Measurements from ENCODE around the gene YTHDC2. TPM values are rescaled to one million over a fixed set of nuclear protein-coding genes. Genes with fewer than 3 reads are reported as not detected.

The YTHDC2 gene
- total RNA-seq = 10 to 100 TPM; 25.6 to 27.4 TPM
- 20.9 TPM for polyA plus RNA-seq (2013, experiment 1 of 2)
- 18.3 TPM for polyA plus RNA-seq (2013, experiment 2 of 2)
- long read RNA-seq, experiment 1, partial matches to known transcripts = 8 of 10 reads
- long read RNA-seq, experiment 1, other reads (novel, unspliced or antisense) = 2 of 10 reads
- long read RNA-seq, experiment 2, full-length matches to known transcripts = 10 of 32 reads
- long read RNA-seq, experiment 2, partial matches to known transcripts = 10 of 32 reads
- long read RNA-seq, experiment 2, other reads (novel, unspliced or antisense) = 12 of 32 reads
- long read RNA-seq, experiment 3, full-length matches to known transcripts = 13 of 55 reads
- long read RNA-seq, experiment 3, partial matches to known transcripts = 35 of 55 reads
- long read RNA-seq, experiment 3, other reads (novel, unspliced or antisense) = 7 of 55 reads
- long read RNA-seq, experiment 4 = 0 reads

- Histone ChIP-seq H3K27me3 (ENCODE audit: control insufficient read depth, insufficient read depth, low read length, poor library complexity, severe bottlenecking) (peaks cover 4% of the 10 kb centered on the region), H3K9me3 (ENCODE audit: control insufficient read depth, low read length) (no peaks in the 10 kb centered on the region), H3K4me1 (ENCODE audit: control insufficient read depth, insufficient read depth, low read length) (no peaks in the 10 kb centered on the region), H3K36me3 (ENCODE audit: control insufficient read depth, insufficient read depth, low read length) (peaks cover 13% of the 10 kb centered on the region), H3K4me3 (ENCODE audit: low read length) (peak within 1 kb of the TSS; percentile 87), H3K9ac (ENCODE audit: extremely low read depth, low read length, poor library complexity, severe bottlenecking) (peak within 1 kb of the TSS; percentile 91), H3K27ac (ENCODE audit: low read depth, low read length) (peak within 1 kb of the TSS; percentile 87)
- WGBS, 2 experiments (ENCODE audit: insufficient coverage in 1 of 2, insufficient read length in 1 of 2) = 1 to 4% methylated on average over 28 to 72 of the region's 72 CpGs
- TF ChIP-seq CTCF (conservative IDR thresholded peaks at IDR 0.05) = peak; percentile 79
- DNase-seq = peak; percentile 96
- peaks cover 15% of the 10 kb centered on the region for H3K36me3 Mint-ChIP-seq (ENCODE audit: low read depth)
- H3K27ac Mint-ChIP-seq = peak within 1 kb of the TSS; percentile 95
- peaks cover 7% of the 10 kb centered on the region for H3K4me1 Mint-ChIP-seq
- H3K9me3 Mint-ChIP-seq = no peaks in the 10 kb centered on the region
- peak within 1 kb of the TSS; percentile 68 for H3K4me3 Mint-ChIP-seq
- H3K27me3 Mint-ChIP-seq (ENCODE audit: insufficient read depth) = peaks cover 13% of the 10 kb centered on the region
Measured at GRCh38 chr5:113513384-113514288, at the start of gene YTHDC2. Gene YTHDC2 (plus strand): TSS chr5:113513694. CDS start chr5:113513896, 202 bp downstream.

GRCh38 chr5:113474100-113474728 is 39.3 kb upstream of the YTHDC2 start:
- WGBS, 2 experiments (ENCODE audit: insufficient coverage in 1 of 2, insufficient read length in 1 of 2) = 57 to 61% methylated on average over 5 of the region's 5 CpGs
- no peaks in the 10 kb centered on the region for H3K36me3 ChIP-seq (ENCODE audit: control insufficient read depth, insufficient read depth, low read length)
- H3K9ac ChIP-seq (ENCODE audit: extremely low read depth, low read length, poor library complexity, severe bottlenecking) = no peak overlapping the region
- Mint-ChIP-seq H3K9me3 (peaks cover 24% of the 10 kb centered on the region), H3K27me3 (ENCODE audit: insufficient read depth) (peaks cover 7% of the 10 kb centered on the region), H3K36me3 (ENCODE audit: low read depth) (peaks cover 2% of the 10 kb centered on the region), H3K4me3 (no peak overlapping the region), H3K4me1 (peaks cover 6% of the 10 kb centered on the region), H3K27ac (no peak overlapping the region)
- DNase-seq = no peak
- peaks cover 3% of the 10 kb centered on the region for H3K27me3 ChIP-seq (ENCODE audit: control insufficient read depth, insufficient read depth, low read length, poor library complexity, severe bottlenecking)
- no peaks in the 10 kb centered on the region for H3K4me1 ChIP-seq (ENCODE audit: control insufficient read depth, insufficient read depth, low read length)
- no peak overlapping the region for H3K27ac ChIP-seq (ENCODE audit: low read depth, low read length)
- peaks cover 13% of the 10 kb centered on the region for H3K9me3 ChIP-seq (ENCODE audit: control insufficient read depth, low read length)
- TF ChIP-seq CTCF (conservative IDR thresholded peaks at IDR 0.05) = no peak
- no peak overlapping the region for H3K4me3 ChIP-seq (ENCODE audit: low read length)

- Histone ChIP-seq H3K9ac (ENCODE audit: extremely low read depth, low read length, poor library complexity, severe bottlenecking) (no peak overlapping the region), H3K4me3 (ENCODE audit: low read length) (no peak overlapping the region), H3K27ac (ENCODE audit: low read depth, low read length) (no peak overlapping the region), H3K4me1 (ENCODE audit: control insufficient read depth, insufficient read depth, low read length) (no peaks in the 10 kb centered on the region), H3K27me3 (ENCODE audit: control insufficient read depth, insufficient read depth, low read length, poor library complexity, severe bottlenecking) (peaks cover 20% of the 10 kb centered on the region), H3K36me3 (ENCODE audit: control insufficient read depth, insufficient read depth, low read length) (no peaks in the 10 kb centered on the region), H3K9me3 (ENCODE audit: control insufficient read depth, low read length) (no peaks in the 10 kb centered on the region)
- DNase-seq = no peak
- WGBS, 2 experiments (ENCODE audit: insufficient coverage in 1 of 2, insufficient read length in 1 of 2) = 89 to 91% methylated on average over 2 to 3 of the region's 3 CpGs
- Mint-ChIP-seq H3K36me3 (ENCODE audit: low read depth) (no peaks in the 10 kb centered on the region), H3K27me3 (ENCODE audit: insufficient read depth) (peaks cover 13% of the 10 kb centered on the region), H3K4me1 (peaks cover 6% of the 10 kb centered on the region), H3K4me3 (no peak overlapping the region), H3K9me3 (no peaks in the 10 kb centered on the region), H3K27ac (no peak overlapping the region)
- no peak for TF ChIP-seq CTCF (conservative IDR thresholded peaks at IDR 0.05)
Measured at GRCh38 chr5:113478691-113479090, 34.8 kb upstream of the YTHDC2 start.
